Middle frontal gyrus (tissue), 1 donor: ENCODE results near the gene MAN2A2.

Experiments
- DNase-seq: peaks from one replicate; pipeline ENCODE4 v3.0.0-alpha.2; 2015; ENCODE audit warnings: low spot score; ENCODE audit errors: extremely low spot score

MAN2A2 gene

DNA sequence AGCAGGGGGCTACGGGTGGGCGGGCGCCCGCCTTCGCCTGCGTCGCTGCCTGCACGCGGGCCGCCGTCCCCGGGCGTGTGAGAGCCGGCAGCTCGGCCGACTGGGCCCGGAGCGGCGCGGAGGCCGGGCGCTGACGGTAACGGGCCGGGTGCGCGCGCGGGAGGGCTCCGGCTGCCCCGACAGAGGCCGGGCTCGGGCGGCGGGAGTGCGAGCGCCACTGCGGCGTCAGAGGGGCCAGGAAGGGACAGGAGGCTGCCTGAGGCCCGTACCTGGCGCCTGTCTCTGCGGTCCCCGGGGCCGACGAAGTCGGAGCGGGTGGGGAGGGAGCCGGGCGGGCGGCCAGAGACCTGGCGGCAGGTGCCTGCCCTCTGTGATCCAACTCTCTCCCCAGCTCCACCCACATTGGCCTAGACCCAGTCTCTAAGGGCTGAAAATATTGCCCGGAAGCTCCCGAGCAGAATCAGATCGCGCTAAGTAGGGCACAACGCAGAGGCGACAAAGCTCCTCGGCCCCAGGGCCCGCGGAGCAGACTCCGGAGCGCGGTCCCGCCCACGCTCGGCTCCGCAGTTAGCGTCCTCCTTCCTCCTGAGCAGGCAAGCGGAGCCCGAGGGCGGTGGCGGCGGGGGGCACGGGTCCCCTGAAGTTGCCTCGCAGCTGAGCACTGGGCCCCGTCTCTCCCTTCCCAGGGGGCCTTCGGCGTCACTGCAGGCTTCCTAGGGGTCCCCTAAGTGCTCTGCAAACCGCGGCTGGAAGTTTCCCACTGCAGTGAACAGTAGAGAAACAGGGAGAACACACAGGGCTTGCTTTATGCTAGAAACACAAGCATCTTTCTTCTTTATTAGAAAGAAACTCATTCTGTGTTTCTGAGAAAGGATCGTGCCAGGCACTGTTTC, at the start of gene MAN2A2:
Gene MAN2A2, plus strand, starts transcription at position 463 of the 893 bp plus-strand sequence. CDS start 906 bp downstream, outside the sequence.
- peak; percentile 42 for DNase-seq

DNA sequence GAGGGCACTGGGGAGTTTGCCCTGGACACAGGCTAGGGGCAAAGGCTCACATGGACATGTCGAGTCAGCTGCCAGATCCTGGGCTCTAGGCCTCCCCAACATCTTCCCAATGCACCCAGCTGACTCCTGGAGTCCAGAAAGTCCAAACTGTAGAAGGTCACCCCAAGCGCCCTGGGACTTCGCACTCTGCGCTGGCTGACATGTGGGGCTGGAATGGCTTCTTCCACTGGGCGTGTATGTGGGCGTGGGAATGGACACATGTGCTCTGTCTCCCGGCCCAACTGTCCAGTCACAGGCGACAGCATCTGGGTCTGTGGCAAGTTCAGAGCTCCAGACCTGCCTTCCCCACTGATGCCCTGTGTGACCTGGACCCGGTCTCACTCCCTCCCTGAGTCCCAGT, 48.0 kb upstream of the MAN2A2 start:
- no peak for DNase-seq

DNA sequence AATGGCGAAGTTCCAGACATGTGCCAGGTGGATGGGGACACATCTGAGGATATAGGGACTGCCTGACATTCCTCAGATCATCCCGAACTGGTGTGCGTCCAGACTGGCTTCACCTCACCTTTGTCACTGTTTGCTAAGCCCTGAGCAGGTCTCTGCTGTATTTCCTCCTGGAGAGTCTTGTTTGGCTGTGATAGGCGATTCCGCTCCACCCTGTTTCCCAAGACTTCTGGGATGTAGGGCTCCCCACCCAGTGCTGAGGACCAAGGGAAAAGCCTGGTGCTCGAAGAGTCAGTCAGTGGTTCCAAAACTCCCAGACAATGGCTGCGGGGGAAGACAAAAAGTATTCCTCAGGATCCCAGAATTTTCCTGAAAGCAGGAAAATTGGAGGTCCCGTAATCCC, 45.8 kb upstream of the MAN2A2 start:
- DNase-seq: no peak

DNA sequence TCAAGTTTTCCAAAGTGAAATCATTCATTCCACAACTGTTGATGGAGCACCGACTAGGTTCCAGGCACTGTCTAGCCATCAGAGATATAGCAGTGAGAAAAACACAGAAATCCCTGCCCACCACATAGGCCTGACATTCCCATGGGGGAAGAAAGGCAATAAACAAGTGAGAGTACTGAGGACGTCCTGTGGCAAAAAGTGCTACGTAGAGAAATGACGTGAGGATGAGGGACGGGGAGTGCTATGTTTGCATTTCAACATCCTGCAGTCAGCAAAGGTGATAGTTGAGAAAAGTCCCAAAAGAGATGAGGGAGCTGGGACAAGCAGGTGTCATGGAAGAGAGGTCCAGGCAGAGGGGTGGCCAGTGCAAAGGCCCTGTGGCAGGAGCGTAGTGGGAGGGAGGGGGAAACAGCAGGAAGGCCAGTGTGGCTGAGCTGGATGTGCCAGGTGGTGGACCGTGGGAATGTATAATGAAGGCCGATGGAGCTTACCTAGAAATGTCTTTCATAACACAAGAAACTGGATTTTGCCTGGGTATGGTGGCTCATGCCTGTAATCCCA, 45.1 kb upstream of the MAN2A2 start:
- DNase-seq: no peak

DNA sequence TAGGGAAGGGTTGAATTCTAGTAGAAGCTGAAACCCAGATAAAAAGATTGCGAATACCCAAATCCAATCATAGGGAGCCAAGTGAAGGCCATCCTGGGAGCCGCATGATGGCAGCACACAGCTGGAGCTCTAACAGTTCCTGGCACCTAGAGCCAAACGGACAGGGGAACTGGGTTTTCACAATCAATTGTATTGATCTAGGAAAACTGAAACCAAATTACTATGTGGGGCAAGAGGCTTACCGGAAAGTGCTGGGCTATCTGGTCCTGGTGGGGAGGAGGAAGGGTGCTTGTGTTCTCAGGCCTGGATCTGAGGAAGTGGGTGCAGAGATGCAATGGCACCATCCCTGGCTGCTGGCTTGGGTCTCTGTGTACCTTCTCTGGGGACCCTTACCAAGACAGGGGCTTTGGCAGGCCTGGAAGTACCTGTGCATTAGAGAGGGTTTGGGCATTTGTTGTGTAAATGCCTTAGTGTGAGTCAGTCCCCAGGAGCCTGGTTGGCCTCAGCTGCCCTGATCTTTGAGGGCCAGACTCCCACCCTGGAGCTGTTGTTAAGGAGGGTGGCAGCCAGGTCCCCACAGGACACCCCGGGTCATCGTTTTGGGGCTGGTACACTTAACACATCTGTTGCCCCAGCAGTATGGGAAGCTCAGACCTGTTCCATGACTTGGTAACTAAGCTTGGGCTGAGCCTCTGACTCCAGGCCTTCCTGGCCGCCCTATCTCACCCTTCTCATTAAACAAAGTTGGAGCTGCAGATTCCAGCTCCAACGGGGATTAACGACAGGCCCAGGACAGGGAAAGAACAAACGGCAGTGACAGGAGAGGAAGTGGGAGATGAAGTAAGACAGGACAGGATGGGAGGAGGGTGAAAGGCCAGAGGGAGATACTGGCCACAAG, 43.6 kb upstream of the MAN2A2 start:
- DNase-seq: no peak

DNA sequence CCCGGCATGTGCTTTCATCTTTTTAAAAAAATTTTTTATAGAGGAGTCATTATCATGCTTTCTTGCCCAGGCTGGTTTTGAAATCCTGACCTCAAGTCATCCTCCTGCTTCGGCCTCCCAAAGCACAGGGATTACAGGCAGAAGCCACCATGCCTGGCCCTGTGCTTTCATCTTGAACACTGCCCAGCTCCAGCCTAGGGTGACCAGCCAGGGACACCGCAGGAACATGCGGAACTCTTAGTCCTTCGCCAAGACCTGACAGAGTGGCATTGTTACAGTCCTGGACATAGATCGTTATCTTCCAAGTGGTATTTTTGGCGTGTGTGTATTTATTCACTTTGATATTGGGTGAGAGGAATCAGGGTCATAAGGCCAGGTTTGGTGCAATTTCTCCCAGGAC, 42.7 kb upstream of the MAN2A2 start:
- DNase-seq: no peak

DNA sequence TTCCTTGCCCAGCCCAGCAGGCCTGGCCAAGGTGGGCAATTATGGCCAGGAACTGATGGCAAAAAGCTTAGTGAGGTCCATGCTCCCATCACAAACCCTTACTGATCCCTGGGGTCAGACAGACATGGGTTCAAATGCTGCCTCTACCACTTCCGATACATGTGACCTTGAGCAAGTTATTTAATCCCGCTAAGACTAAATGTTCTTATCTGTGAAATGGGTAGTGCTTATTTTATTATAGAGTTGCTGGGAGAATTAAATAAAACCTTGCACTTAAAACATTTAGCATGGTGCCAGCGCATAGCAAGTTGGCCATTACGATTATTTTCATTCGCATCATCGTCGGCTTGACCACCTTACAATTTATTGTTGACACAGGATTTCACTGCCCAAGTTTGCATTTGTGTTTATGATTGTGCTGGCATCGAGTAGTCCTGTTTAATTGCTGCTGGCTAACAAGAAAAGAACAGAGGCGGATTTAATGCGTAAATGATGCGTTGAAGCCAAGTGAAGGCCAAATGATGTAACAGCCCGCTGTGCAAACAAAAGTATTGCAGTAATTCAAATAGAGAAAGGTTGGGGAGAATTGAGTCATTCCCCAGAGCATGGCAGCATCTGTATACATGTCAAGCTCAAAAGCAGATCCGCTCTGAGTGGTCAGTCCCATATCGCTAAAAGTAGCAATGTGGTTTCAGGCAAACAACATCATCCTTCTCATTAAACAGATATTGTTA, 42.0 kb upstream of the MAN2A2 start:
- no peak for DNase-seq

DNA sequence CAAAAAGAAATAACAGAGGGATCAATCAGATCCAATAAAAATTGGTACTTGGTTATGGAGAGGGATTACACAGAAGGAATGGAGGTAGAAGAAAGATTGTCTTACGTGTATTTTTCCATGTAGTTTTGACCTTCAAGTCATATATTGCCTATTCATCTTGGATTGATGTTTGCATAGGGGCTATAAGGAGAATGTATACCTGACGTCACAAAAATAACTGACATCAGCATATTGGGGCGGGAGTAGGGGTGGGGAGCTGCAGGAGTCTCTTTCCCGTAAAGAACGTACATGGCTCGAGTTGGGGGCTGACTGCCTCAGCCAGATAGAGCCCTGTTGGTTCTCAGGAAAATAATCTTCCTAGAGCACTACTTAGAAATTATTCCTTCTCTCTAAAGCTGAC, 40.6 kb upstream of the MAN2A2 start:
- DNase-seq: no peak

DNA sequence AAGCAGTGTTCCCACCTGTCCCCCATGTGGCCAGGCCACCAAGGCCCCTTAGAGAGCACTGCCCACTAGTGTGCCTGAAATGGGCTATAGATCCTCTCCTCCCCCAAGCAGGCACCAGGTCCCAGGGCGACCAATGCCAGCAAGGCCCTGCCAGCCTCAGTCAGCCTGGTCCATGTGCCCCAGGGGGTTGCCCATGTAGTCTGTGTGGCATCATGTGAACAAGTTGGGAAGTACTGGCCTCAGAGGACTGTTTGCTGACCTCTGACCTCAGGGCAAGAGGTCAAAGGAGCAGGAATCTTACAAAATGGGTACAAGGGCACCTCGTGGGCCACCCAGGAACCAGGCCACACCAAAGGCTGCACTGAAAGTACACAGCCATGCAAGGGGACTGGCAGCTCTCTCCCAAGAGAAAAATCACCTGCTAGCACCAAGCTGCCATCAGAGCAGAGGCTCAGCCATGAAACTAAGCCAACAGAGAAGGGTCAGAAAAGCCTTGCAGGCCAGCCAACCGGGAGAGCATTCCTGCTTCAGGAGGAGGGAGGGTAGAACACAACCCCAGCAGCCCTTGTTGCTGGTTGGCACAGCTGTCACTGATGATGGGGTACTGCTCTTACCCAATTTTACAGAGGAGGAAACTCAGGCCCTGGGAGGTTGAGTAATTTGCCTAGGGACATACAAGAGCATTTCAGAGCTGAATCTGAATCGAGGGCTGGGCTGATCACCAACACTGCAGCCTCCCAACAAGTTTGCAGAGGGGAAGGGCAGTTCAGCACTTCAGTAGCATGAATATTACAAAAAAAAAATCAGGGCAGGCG, 39.9 kb upstream of the MAN2A2 start:
- no peak for DNase-seq

DNA sequence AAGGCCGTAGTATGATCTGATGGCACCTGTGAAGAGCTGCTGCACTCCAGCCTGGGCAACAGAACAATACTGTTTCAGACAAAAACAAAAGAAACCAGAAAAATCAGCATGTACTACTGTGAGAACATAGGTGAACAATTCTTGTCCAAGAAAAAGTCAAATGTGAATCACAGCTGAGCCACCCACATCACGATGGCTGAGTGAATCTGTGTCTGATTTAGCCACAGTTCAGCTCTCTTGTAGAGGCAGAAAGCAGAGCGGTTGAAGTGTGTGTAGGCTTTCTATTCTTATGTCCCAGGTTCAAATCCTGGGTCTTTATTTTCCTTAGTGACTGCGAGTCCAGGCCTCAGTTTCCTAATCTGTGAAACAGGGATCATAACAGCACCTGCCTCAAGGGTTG, 39.1 kb upstream of the MAN2A2 start:
- no peak for DNase-seq

DNA sequence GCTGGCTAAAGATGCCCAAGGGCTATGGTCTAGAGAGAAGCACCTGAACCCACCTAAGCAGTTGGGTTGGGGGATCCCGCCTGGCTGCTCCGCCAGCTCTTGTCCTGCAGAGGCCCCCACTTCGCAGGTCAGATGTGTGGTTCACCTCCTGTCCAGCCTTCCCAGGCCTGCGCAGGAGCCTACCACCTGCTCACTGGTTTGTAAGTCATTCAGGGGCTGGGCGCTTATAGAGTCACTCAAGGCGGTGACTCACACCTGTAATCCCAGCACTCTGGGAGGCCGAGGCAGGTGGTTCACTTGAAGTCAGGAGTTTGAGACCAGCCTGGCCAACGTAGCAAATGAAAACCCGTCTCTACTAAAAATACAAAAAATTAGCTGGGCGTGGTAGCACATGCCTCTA, 38.6 kb upstream of the MAN2A2 start:
- DNase-seq: no peak

DNA sequence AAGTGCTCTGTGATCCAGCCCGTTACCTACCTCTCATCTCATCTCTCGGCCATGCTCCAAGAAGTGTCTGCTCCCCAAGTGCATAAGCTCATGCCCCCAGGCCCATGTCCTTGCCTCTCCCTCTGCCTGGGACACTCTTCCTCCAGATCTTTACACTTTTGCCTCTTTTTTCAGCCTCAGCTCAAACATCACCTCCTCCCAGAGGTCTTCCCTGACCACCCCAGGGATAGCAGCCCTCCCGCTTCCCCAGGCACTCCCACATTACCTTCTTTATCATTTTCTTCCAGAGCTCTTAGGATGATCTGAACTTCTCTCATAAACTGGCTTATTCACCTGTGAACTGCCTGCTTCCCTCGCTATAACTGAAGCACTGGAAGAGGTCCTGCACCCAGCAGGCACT, 37.4 kb upstream of the MAN2A2 start:
- no peak for DNase-seq

DNA sequence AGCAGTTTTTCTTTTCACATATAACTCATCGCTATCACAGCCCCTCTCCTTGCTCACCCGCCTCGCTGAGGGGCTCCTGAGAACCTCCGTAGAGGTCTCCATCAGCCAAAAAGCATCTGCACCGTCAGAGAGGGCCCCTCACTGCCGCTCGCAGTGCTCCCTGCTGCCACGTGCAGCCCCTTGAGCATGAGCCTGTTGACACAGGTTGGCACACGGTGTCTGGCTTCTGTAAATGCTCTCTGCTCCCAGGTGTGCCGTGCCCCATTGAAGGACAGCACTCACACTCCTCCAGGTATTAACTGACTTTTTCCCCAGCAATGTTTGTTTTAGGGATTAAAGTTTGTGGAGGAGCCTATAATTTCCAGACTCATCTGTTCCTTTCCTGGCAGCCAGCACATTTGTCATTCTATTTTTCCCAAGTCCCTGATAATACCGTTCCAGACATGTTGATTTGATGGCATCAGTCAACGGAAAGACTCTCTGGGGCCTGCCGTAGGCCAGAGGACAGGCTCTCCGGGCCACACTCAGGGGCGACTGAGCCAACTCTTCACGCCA, 36.9 kb upstream of the MAN2A2 start:
- no peak for DNase-seq

DNA sequence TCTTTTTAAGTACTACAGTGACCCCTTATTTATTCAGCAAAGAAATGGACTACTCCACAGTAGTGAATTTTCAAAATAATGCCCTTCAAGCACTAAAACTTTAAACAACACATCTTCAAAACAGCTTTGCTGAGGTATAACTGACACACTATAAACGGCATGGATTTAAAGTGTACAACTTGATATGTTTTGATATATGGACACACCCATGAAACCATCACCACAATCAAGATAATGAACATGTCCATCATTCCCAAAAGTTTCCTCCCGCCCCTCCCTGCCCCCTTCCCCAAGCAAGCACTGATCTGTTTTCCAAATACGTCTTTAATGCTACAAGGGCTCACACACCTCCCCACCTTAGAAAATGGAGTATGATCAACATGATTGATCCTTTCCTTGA, 36.3 kb upstream of the MAN2A2 start:
- no peak for DNase-seq

DNA sequence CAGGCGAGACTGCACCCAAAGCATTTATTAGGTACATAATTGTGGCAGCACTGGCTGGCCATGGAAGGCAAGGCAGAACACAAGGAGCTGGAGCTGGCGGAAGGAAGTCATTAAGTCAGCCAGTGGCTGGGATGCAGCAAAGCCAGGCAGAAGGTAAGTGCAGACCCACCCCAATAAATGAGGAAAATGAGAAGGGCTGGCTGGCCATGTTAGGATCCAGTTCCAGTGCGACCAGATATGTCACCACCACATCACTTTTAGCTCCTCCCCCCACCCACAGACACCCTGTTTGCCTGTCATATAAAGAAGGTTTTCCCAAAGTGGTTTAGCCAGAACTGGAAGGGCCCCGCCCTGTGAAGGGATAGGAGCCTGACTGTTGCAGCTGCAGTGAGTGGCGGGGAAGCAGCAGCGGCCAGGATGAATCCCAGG, 34.8 kb upstream of the MAN2A2 start, which contains the start of gene FURIN:
Gene FURIN, plus strand, starts transcription at position 328 of the 429 bp plus-strand sequence. CDS start 7,153 bp downstream, outside the sequence.
- DNase-seq: no peak

DNA sequence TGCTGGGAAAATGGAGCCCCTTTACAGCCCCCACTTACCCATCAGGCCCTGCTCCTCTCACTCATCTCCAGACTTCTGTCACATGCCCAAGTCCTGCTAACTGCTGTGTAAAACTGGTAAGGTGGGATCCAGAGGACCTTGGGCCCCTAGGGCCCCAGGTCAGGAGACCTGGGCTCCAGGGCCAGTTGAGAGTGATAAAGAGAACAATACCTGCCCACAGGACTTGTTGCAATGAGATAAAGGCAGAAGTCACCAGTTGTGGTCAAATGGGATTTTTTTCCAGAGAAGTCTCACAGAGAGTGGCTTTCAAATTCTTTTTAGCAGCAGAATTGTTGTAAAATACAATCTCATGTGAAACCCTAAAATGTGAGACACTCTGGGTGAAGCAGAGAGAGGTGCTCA, 34.0 kb upstream of the MAN2A2 start:
- no peak for DNase-seq

DNA sequence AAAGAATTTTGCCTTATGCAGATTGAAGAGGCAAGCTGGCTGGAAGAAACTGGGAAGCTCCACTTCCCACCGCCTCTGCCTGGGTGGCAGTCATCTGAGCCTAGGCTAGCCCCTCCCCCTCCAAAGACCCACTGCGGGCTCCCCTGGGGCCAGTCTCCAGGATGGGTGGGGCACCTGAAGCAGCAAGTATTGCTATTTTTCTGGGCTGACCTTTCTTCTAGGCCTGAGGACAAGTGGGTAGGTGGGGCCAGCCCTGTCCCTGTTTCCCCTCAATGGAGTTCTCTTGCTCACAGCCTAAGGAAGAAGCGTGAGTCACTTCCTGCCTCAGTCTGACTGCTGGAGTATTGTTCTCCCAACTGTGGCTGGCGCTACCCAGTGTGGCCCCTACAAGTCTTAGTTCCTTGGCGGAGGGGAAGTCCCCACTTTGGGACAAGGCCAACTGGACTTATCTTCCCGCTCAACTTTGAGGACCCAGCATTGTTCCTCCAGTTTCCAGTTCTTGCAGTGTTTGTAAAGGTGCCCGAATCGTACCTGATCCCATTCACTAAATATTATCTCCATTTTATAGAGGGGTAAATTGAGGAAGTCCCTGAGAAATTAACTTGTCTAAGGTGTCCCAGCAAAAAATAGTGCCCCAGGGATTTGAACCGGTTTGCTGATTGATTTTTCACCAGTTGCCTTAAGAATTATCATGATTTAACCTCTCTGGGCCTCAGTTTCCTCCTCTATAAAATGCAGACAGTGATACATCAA, 33.3 kb upstream of the MAN2A2 start:
- no peak for DNase-seq

DNA sequence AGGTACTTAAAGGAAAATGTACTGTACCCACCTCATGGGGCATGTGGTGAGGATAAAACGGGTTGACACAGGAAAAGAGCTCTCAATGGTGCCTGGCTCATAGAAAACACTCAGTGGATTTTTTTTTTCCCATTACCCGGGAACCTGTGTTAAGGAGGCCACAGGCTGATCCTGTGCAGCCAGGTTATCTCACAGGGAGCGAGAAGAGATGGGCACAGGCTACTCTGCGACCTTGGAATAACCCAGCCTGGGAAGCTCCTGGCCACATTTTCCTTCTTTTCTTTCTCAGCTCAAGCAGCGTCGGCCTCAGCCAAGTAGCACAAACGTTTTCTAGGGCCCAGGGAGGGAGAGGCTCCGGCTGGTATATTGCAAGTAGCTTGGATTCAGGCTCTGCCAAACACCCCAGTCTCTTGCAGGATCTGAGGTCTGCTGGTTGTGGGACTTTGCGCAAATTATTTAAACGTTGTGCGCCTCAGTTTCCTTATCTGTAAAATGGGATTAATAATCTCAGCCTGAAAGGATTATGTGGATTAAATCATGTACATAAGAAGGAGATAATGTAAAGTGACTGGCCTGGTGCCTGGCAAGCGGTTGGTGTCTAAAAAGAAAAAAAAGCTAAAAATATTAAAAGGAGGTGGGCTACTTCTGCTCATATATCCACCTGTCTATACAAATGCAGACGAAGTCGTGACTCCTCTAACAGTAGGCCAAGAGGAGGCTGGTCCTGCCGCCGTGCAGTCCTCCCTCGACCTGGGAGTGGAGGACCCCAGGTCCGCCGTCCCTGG, 32.6 kb upstream of the MAN2A2 start:
- no peak for DNase-seq
